GM23338 (cell line): ENCODE measurements around the gene ACOXL. TPM values are rescaled to one million over a fixed set of nuclear protein-coding genes. Genes with fewer than 3 reads are reported as not detected.

Experiments used
- ATAC-seq: fragments of 200-7000 bp; cut with Tn5 transposase; 3 replicates; pipeline ENCODE4 v1.9.1; 2020
- DNase-seq: peaks from one replicate; pipeline ENCODE4 v3.0.0-alpha.2; 2015; ENCODE audit warnings: low spot score
- H2AFZ ChIP-seq: fragments of 200-600 bp; sonication (generic); 2 replicates; pipeline ENCODE4 v1.8.0; 2016; ENCODE audit warnings: antibody characterized with exemption, mild to moderate bottlenecking, moderate library complexity
- H3F3A ChIP-seq: fragments of 200-600 bp; sonication (generic); replicated peaks from 2 replicates; pipeline ENCODE4 v1.8.0; 2017; ENCODE audit warnings: antibody characterized with exemption, mixed run types, low read depth
- H3K27ac ChIP-seq: fragments of 200-600 bp; sonication (generic); 2 replicates; pipeline ENCODE4 v1.6.1; 2016; ENCODE audit warnings: low read depth
- H3K27me3 ChIP-seq: fragments of 200-600 bp; sonication (generic); 2 replicates; pipeline ENCODE4 v1.8.0; 2016; ENCODE audit warnings: mild to moderate bottlenecking, mixed run types, moderate library complexity; ENCODE audit not compliant: insufficient read depth
- H3K36me3 ChIP-seq: fragments of 200-600 bp; sonication (generic); 2 replicates; pipeline ENCODE4 v1.8.0; 2016; ENCODE audit warnings: mild to moderate bottlenecking; ENCODE audit not compliant: insufficient read depth
- H3K4me1 ChIP-seq: fragments of 200-600 bp; sonication (generic); 2 replicates; pipeline ENCODE4 v1.8.0; 2016; ENCODE audit warnings: mild to moderate bottlenecking, moderate library complexity; ENCODE audit not compliant: insufficient read depth
- H3K4me2 ChIP-seq: fragments of 200-600 bp; sonication (generic); 2 replicates; pipeline ENCODE4 v1.7.1; 2017; ENCODE audit warnings: mixed run types
- H3K4me3 ChIP-seq: fragments of 200-600 bp; sonication (generic); 2 replicates; pipeline ENCODE4 v1.6.1; 2016; ENCODE audit warnings: mixed run types
- H3K79me2 ChIP-seq: fragments of 200-600 bp; sonication (generic); replicated peaks from 2 replicates; pipeline ENCODE4 v1.8.0; 2017; ENCODE audit warnings: mild to moderate bottlenecking; ENCODE audit not compliant: insufficient read depth
- H3K9me2 ChIP-seq: fragments of 200-600 bp; sonication (generic); 2 replicates; pipeline ENCODE4 v1.8.0; 2017; ENCODE audit not compliant: insufficient read depth
- H4K20me1 ChIP-seq: fragments of 200-600 bp; sonication (generic); replicated peaks from 2 replicates; pipeline ENCODE4 v1.8.0; 2017; ENCODE audit warnings: mild to moderate bottlenecking; ENCODE audit not compliant: insufficient read depth
- H3K27ac Mint-ChIP-seq: 2 replicates; pipeline ENCODE4 v1.8.0; 2020; ENCODE audit warnings: inconsistent platforms, mild to moderate bottlenecking, moderate library complexity, mixed read lengths
- H3K27me3 Mint-ChIP-seq: 3 replicates; pipeline ENCODE4 v1.8.0; 2022; ENCODE audit warnings: low read depth, mild to moderate bottlenecking, moderate library complexity, mixed read lengths, inconsistent platforms; ENCODE audit not compliant: insufficient read depth, poor library complexity
- H3K36me3 Mint-ChIP-seq: 3 replicates; pipeline ENCODE4 v1.8.0; 2021; ENCODE audit warnings: low read depth, mild to moderate bottlenecking, inconsistent platforms, moderate library complexity, mixed read lengths
- H3K4me1 Mint-ChIP-seq: 3 replicates; pipeline ENCODE4 v1.8.0; 2020; ENCODE audit warnings: mild to moderate bottlenecking, inconsistent platforms, mixed read lengths
- H3K4me3 Mint-ChIP-seq: 3 replicates; pipeline ENCODE4 v1.8.0; 2021; ENCODE audit warnings: moderate library complexity, mild to moderate bottlenecking, inconsistent platforms, mixed read lengths
- H3K9me3 Mint-ChIP-seq: 3 replicates; pipeline ENCODE4 v1.8.0; 2020; ENCODE audit warnings: moderate library complexity, mild to moderate bottlenecking, inconsistent platforms, mixed read lengths
- CREB1 ChIP-seq: fragments of 250-450 bp; sonication (Bioruptor Pico); IDR thresholded peaks from 2 replicates; pipeline ENCODE4 v1.5.0; 2020; ENCODE audit warnings: low read depth, mild to moderate bottlenecking, moderate library complexity
- CTCF ChIP-seq, 2 experiments: fragments of 200-600 bp in 1 of 2; sonication (generic) in 1 of 2; conservative IDR thresholded peaks; 2 replicates each; pipeline versions ENCODE4 v1.5.1 to v1.6.1; 2016 to 2017; ENCODE audit warnings: antibody characterized with exemption in 2 of 2, low read depth in 2 of 2, mild to moderate bottlenecking in 2 of 2, moderate library complexity in 1 of 2
- EZH2 ChIP-seq: fragments of 200-600 bp; sonication (generic); IDR thresholded peaks from one replicate; pipeline ENCODE4 v1.8.0; 2017; ENCODE audit warnings: antibody characterized with exemption, mild to moderate bottlenecking, low read depth; ENCODE audit not compliant: unreplicated experiment
- JUNB ChIP-seq: IDR thresholded peaks from one replicate; pipeline ENCODE4 v1.6.1; 2016; ENCODE audit warnings: antibody characterized with exemption; ENCODE audit not compliant: unreplicated experiment
- NANOG ChIP-seq: IDR thresholded peaks from 2 replicates; pipeline ENCODE4 v1.6.1; 2016; ENCODE audit warnings: antibody characterized with exemption, borderline replicate concordance
- POLR2AphosphoS5 ChIP-seq: IDR thresholded peaks from 2 replicates; pipeline ENCODE4 v1.6.1; 2016; ENCODE audit warnings: antibody characterized with exemption, low read depth
- REST ChIP-seq: IDR thresholded peaks from one replicate; pipeline ENCODE4 v1.6.1; 2018; ENCODE audit warnings: antibody characterized with exemption; ENCODE audit not compliant: unreplicated experiment
- STAT1 ChIP-seq: IDR thresholded peaks from one replicate; pipeline ENCODE4 v1.6.1; 2016; ENCODE audit warnings: antibody characterized with exemption; ENCODE audit not compliant: unreplicated experiment
- ZNF114 ChIP-seq: fragments of 250-450 bp; sonication (Bioruptor Pico); IDR thresholded peaks from 2 replicates; pipeline ENCODE4 v1.5.0; 2020; ENCODE audit warnings: mild to moderate bottlenecking, moderate library complexity
- ZNF331 ChIP-seq: fragments of 250-450 bp; sonication (Bioruptor Pico); IDR thresholded peaks from 2 replicates; pipeline ENCODE4 v1.5.0; 2020; ENCODE audit warnings: low read depth, mild to moderate bottlenecking, moderate library complexity
- polyA plus RNA-seq: library from polyadenylated mRNA; unstranded; fragments of >200 nt; fragmentation: Nextera tagmentation; extraction: Ambion mirVana; gene quantifications from 2 replicates; pipeline ENCODE4 v1.2.1, GENCODE V29; 2016
- total RNA-seq: library from RNA; depleted of rRNA; stranded (reverse); fragments of >200 nt; shearing (Covaris generic); gene quantifications from 2 replicates; pipeline ENCODE4 v1.2.3, GENCODE V29; 2014
- TF ChIP-seq, protein P1 (sequence below): fragments of 250-450 bp; sonication (Bioruptor Pico); IDR thresholded peaks from 2 replicates; pipeline ENCODE4 v1.5.0; 2020; ENCODE audit warnings: mild to moderate bottlenecking, moderate library complexity
- TF ChIP-seq, protein P2 (sequence below): IDR thresholded peaks from 2 replicates; pipeline ENCODE4 v1.6.1; 2016; ENCODE audit warnings: antibody characterized with exemption

The ACOXL gene
- total and polyA plus RNA-seq, 2 experiments from 2014 or later: 9.0 to 14.7 TPM

- TF ChIP-seq, protein P1, sequence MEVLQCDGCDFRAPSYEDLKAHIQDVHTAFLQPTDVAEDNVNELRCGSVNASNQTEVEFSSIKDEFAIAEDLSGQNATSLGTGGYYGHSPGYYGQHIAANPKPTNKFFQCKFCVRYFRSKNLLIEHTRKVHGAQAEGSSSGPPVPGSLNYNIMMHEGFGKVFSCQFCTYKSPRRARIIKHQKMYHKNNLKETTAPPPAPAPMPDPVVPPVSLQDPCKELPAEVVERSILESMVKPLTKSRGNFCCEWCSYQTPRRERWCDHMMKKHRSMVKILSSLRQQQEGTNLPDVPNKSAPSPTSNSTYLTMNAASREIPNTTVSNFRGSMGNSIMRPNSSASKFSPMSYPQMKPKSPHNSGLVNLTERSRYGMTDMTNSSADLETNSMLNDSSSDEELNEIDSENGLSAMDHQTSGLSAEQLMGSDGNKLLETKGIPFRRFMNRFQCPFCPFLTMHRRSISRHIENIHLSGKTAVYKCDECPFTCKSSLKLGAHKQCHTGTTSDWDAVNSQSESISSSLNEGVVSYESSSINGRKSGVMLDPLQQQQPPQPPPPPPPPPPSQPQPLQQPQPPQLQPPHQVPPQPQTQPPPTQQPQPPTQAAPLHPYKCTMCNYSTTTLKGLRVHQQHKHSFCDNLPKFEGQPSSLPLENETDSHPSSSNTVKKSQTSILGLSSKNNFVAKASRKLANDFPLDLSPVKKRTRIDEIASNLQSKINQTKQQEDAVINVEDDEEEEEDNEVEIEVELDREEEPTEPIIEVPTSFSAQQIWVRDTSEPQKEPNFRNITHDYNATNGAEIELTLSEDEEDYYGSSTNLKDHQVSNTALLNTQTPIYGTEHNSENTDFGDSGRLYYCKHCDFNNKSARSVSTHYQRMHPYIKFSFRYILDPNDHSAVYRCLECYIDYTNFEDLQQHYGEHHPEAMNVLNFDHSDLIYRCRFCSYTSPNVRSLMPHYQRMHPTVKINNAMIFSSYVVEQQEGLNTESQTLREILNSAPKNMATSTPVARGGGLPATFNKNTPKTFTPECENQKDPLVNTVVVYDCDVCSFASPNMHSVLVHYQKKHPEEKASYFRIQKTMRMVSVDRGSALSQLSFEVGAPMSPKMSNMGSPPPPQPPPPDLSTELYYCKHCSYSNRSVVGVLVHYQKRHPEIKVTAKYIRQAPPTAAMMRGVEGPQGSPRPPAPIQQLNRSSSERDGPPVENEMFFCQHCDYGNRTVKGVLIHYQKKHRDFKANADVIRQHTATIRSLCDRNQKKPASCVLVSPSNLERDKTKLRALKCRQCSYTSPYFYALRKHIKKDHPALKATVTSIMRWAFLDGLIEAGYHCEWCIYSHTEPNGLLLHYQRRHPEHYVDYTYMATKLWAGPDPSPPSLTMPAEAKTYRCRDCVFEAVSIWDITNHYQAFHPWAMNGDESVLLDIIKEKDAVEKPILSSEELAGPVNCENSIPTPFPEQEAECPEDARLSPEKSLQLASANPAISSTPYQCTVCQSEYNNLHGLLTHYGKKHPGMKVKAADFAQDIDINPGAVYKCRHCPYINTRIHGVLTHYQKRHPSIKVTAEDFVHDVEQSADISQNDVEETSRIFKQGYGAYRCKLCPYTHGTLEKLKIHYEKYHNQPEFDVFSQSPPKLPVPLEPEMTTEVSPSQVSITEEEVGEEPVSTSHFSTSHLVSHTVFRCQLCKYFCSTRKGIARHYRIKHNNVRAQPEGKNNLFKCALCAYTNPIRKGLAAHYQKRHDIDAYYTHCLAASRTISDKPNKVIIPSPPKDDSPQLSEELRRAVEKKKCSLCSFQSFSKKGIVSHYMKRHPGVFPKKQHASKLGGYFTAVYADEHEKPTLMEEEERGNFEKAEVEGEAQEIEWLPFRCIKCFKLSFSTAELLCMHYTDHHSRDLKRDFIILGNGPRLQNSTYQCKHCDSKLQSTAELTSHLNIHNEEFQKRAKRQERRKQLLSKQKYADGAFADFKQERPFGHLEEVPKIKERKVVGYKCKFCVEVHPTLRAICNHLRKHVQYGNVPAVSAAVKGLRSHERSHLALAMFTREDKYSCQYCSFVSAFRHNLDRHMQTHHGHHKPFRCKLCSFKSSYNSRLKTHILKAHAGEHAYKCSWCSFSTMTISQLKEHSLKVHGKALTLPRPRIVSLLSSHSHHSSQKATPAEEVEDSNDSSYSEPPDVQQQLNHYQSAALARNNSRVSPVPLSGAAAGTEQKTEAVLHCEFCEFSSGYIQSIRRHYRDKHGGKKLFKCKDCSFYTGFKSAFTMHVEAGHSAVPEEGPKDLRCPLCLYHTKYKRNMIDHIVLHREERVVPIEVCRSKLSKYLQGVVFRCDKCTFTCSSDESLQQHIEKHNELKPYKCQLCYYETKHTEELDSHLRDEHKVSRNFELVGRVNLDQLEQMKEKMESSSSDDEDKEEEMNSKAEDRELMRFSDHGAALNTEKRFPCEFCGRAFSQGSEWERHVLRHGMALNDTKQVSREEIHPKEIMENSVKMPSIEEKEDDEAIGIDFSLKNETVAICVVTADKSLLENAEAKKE (CRISPR knock-in tag): no peak
- TF ChIP-seq JUNB: no peak
Measured at GRCh38 chr2:110766291-110766690, 33.9 kb downstream of the ACOXL start (continued).

DNA sequence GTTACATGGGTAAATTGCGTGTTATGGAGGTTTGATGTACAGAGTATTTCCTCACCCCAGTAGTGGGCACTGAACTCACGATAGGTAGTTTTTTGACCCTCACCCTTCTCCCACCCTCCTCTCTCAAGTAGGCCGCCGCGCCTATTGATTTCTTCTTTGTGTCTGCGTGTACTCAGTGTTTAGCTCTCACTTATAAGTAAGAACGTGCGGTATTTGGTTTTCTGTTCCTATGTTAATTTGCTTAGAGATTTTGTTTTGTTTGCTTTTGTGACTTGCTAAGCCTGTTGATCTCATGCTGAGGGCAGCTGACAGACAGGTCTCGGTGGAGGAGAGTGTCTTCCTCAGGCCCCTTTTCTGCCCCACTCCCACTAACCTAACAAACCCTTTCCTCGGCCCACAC lies 36.2 kb downstream of the ACOXL start:
- Histone ChIP-seq H3K4me1 (peaks cover 43% of the 10 kb centered on the region), H3K79me2 (peaks cover 7% of the 10 kb centered on the region), H3K4me2 (peak overlapping the region; percentile 33), H2AFZ (no peak overlapping the region), H3K27me3 (no peaks in the 10 kb centered on the region), H3K36me3 (no peaks in the 10 kb centered on the region), H3K9me2 (peaks cover 6% of the 10 kb centered on the region; the same call in 1 of the 2 replicates), H3K27ac (no peak overlapping the region), H3K4me3 (no peak overlapping the region), H3F3A (0 out of 2 replicates have a peak, but pooled peaks cover 13% of the 10 kb centered on the region), H4K20me1 (no peaks in the 10 kb centered on the region)
- ATAC-seq (peak; percentile 27), DNase-seq (no peak)
- peaks cover 55% of the 10 kb centered on the region for H3K4me1 Mint-ChIP-seq
- peaks cover 6% of the 10 kb centered on the region for H3K27me3 Mint-ChIP-seq
- peaks cover 15% of the 10 kb centered on the region for H3K9me3 Mint-ChIP-seq
- peaks cover 22% of the 10 kb centered on the region for H3K36me3 Mint-ChIP-seq
- peak overlapping the region; percentile 25; the same call in 2 of the 3 replicates for H3K4me3 Mint-ChIP-seq
- peak overlapping the region; percentile 41; the same call in 1 of the 2 replicates for H3K27ac Mint-ChIP-seq
- TF ChIP-seq JUNB (no peak), CTCF (conservative IDR thresholded peaks at IDR 0.05; ENCODE audit: low read depth in 2 of 2) (no peak), REST (no peak), POLR2AphosphoS5 (no peak), NANOG (no peak), EZH2 (no peak), STAT1 (no peak), ZNF331 (CRISPR knock-in tag) (no peak), ZNF114 (CRISPR knock-in tag) (no peak), CREB1 (CRISPR knock-in tag) (no peak)
- TF ChIP-seq, protein P2, sequence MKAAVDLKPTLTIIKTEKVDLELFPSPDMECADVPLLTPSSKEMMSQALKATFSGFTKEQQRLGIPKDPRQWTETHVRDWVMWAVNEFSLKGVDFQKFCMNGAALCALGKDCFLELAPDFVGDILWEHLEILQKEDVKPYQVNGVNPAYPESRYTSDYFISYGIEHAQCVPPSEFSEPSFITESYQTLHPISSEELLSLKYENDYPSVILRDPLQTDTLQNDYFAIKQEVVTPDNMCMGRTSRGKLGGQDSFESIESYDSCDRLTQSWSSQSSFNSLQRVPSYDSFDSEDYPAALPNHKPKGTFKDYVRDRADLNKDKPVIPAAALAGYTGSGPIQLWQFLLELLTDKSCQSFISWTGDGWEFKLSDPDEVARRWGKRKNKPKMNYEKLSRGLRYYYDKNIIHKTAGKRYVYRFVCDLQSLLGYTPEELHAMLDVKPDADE: no peak
